Activated CD8-positive, alpha-beta memory T cell treated with anti-CD3 and anti-CD28 coated beads, Interleukin-2, amount 50 U/mL, for 4 hours (primary cell): ENCODE data around the gene BAIAP2L1.

ENCODE experiments used
- DNase-seq: peaks from one replicate; pipeline ENCODE4 v3.0.0-alpha.2; 2020

BAIAP2L1 gene

GRCh38 chr7:98357751-98358161 is 43.1 kb downstream of the BAIAP2L1 start:
- no peak for DNase-seq

- no peak for DNase-seq
These were observed 45.7 kb downstream of the BAIAP2L1 start for GRCh38 chr7:98355250-98355538.

GRCh38 chr7:98354511-98355249 is 46.2 kb downstream of the BAIAP2L1 start:
- no peak for DNase-seq

GRCh38 chr7:98354052-98354451 is 46.8 kb downstream of the BAIAP2L1 start:
- no peak for DNase-seq

GRCh38 chr7:98352621-98353020 is 48.3 kb downstream of the BAIAP2L1 start:
- DNase-seq = no peak

- DNase-seq = no peak
These were observed 49.8 kb downstream of the BAIAP2L1 start for GRCh38 chr7:98351136-98351535.

GRCh38 chr7:98348726-98349474 is 52.0 kb downstream of the BAIAP2L1 start:
- DNase-seq = no peak

GRCh38 chr7:98346515-98347069 is 54.3 kb downstream of the BAIAP2L1 start:
- no peak for DNase-seq

GRCh38 chr7:98341106-98341505 is 59.8 kb downstream of the BAIAP2L1 start:
- no peak for DNase-seq

- DNase-seq = no peak
These were observed 61.8 kb downstream of the BAIAP2L1 start for GRCh38 chr7:98339043-98339442.

GRCh38 chr7:98338441-98338840 is 62.4 kb downstream of the BAIAP2L1 start:
- DNase-seq = no peak

- no peak for DNase-seq
These were observed 65.4 kb downstream of the BAIAP2L1 start for GRCh38 chr7:98335411-98335977.

- DNase-seq = no peak
These were observed 66.8 kb downstream of the BAIAP2L1 start for GRCh38 chr7:98334081-98334480.

- no peak for DNase-seq
These were observed 69.9 kb downstream of the BAIAP2L1 start for GRCh38 chr7:98330926-98331529.

- no peak for DNase-seq
These were observed 71.0 kb downstream of the BAIAP2L1 start for GRCh38 chr7:98329791-98330373.

GRCh38 chr7:98329100-98329790 is 71.6 kb downstream of the BAIAP2L1 start:
- no peak for DNase-seq

GRCh38 chr7:98324782-98325181 is 76.1 kb downstream of the BAIAP2L1 start:
- no peak for DNase-seq

GRCh38 chr7:98323597-98324322 is 77.1 kb downstream of the BAIAP2L1 start:
- DNase-seq = no peak

GRCh38 chr7:98322331-98323270 is 78.3 kb downstream of the BAIAP2L1 start:
- no peak for DNase-seq

- DNase-seq = no peak
These were observed 79.6 kb downstream of the BAIAP2L1 start for GRCh38 chr7:98321301-98321700.

- DNase-seq = no peak
These were observed 81.7 kb downstream of the BAIAP2L1 start for GRCh38 chr7:98319176-98319575.
